ENCODE results near the gene MACROH2A1.

The MACROH2A1 gene

DNA sequence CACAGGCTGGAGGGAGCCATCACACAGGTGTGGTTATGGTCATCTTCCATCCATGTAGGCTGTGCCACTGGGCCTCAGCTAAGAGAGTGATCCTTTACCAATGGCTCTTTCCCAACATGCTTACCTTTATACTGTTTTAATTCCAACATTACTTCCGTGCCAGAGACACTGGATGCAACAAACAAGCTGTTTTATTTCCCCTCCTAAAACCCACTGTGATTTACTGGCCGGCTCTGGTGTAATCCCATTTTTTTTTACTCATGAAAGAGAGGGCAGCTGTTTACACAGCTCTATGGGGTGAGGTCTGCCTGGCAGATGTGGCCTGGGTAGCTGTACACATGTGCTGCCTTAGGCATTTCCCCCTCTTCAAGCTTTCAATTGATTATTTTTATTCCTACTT is 58.5 kb downstream of the MACROH2A1 start:
- no peak overlapping the region for H3K4me3 ChIP-seq (ENCODE audit: low read depth, low read length)

DNA sequence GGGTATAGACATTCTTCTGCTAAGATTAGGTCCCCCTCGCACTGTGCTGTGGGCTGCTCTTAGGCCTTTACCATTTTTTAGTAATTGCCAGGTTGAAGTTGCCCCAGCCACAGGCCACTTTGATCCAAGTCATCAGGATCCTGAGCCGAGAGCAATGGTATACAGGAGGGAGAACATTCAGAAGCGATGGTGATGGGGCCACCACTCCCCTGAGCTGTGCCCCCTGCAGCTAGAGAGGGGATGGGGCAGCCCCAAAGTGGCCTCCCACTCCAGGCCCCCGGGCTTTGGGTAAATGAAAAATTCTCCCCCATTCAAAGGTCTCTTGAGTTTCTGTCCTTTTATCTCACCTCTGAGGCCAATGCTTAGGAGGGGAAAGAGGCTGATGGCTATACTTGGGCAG is 59.4 kb downstream of the MACROH2A1 start:
- H3K4me3 ChIP-seq (ENCODE audit: low read depth, low read length) = no peak overlapping the region
- H3K36me3 ChIP-seq (ENCODE audit: control insufficient read depth, insufficient read depth, low read length) = peaks cover 80% of the 10 kb centered on the region

More for the DNA sequence above, 58.5 kb downstream of the MACROH2A1 start:
- Histone ChIP-seq H3K9ac (ENCODE audit: low read length) (no peak overlapping the region), H3K36me3 (ENCODE audit: control insufficient read depth, insufficient read depth, low read length) (peaks cover 82% of the 10 kb centered on the region), H3K9me3 (ENCODE audit: control insufficient read depth, insufficient read depth, low read depth, low read length) (no peaks in the 10 kb centered on the region), H3K27ac (ENCODE audit: low read depth, low read length) (no peak overlapping the region), H3K4me1 (ENCODE audit: control insufficient read depth, insufficient read depth, low read length) (no peaks in the 10 kb centered on the region), H3K27me3 (ENCODE audit: control insufficient read depth, insufficient read depth, low read length) (no peaks in the 10 kb centered on the region)

DNA sequence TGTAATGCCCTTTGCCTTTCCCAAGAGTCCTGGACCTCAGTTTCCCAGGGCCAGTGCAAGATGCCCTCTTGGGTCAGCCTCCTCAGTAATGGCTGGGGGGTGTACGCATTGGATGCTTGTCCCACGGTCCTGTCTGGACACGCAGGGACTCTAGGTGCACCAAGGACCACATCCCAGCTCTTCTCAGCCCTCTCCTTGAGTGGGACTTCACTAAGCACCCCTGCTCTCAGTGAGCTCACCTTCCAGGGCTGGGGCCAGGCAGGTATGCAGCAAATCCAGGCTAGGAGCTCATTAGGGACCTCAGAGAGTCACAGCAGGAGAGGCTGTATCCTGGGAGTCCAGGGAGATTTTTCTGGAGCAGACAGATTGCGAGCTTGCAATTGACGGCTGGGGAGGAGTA is 59.8 kb downstream of the MACROH2A1 start:
- Histone ChIP-seq H3K9me3 (ENCODE audit: control insufficient read depth, insufficient read depth, low read depth, low read length) (no peaks in the 10 kb centered on the region), H3K4me3 (ENCODE audit: low read depth, low read length) (no peak overlapping the region), H3K4me1 (ENCODE audit: control insufficient read depth, insufficient read depth, low read length) (no peaks in the 10 kb centered on the region), H3K27ac (ENCODE audit: low read depth, low read length) (no peak overlapping the region), H3K9ac (ENCODE audit: low read length) (no peak overlapping the region), H3K36me3 (ENCODE audit: control insufficient read depth, insufficient read depth, low read length) (peaks cover 77% of the 10 kb centered on the region), H3K27me3 (ENCODE audit: control insufficient read depth, insufficient read depth, low read length) (no peaks in the 10 kb centered on the region)

More for the DNA sequence above, 59.4 kb downstream of the MACROH2A1 start:
- Histone ChIP-seq H3K27me3 (ENCODE audit: control insufficient read depth, insufficient read depth, low read length) (no peaks in the 10 kb centered on the region), H3K4me1 (ENCODE audit: control insufficient read depth, insufficient read depth, low read length) (no peaks in the 10 kb centered on the region), H3K27ac (ENCODE audit: low read depth, low read length) (no peak overlapping the region), H3K9me3 (ENCODE audit: control insufficient read depth, insufficient read depth, low read depth, low read length) (no peaks in the 10 kb centered on the region), H3K9ac (ENCODE audit: low read length) (no peak overlapping the region)

DNA sequence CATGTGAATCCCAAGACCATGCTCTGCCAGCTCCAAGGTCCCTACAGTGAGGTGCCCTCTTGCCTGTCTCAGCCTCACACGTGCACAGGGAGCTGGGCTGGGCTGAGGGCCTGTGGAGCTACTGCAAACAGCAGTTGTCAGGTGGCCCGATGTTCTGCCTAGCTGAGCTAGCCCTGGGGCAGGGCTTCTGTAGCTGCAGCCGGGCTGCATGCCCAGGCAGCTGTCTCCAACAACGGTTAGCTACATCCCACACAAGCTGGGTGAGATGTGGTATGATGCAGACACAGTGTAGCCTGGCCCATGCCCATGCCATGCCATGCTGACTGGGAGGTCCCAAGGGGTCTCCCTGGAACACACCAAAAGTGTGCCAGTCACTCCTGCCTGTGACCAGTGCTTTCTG is 62.0 kb downstream of the MACROH2A1 start:
- no peak overlapping the region for H3K9ac ChIP-seq (ENCODE audit: low read length)
- peaks cover 58% of the 10 kb centered on the region for H3K36me3 ChIP-seq (ENCODE audit: control insufficient read depth, insufficient read depth, low read length)
- H3K4me1 ChIP-seq (ENCODE audit: control insufficient read depth, insufficient read depth, low read length) = no peaks in the 10 kb centered on the region
- H3K4me3 ChIP-seq (ENCODE audit: low read depth, low read length) = no peak overlapping the region
- H3K27me3 ChIP-seq (ENCODE audit: control insufficient read depth, insufficient read depth, low read length) = no peaks in the 10 kb centered on the region
- H3K9me3 ChIP-seq (ENCODE audit: control insufficient read depth, insufficient read depth, low read depth, low read length) = no peaks in the 10 kb centered on the region
- H3K27ac ChIP-seq (ENCODE audit: low read depth, low read length) = no peak overlapping the region

GRCh38 chr5:135335031-135335828 is 63.8 kb downstream of the MACROH2A1 start:
- H3K36me3 ChIP-seq (ENCODE audit: control insufficient read depth, insufficient read depth, low read length) = peaks cover 44% of the 10 kb centered on the region
- H3K27ac ChIP-seq (ENCODE audit: low read depth, low read length) = no peak overlapping the region
- no peak overlapping the region for H3K9ac ChIP-seq (ENCODE audit: low read length)

DNA sequence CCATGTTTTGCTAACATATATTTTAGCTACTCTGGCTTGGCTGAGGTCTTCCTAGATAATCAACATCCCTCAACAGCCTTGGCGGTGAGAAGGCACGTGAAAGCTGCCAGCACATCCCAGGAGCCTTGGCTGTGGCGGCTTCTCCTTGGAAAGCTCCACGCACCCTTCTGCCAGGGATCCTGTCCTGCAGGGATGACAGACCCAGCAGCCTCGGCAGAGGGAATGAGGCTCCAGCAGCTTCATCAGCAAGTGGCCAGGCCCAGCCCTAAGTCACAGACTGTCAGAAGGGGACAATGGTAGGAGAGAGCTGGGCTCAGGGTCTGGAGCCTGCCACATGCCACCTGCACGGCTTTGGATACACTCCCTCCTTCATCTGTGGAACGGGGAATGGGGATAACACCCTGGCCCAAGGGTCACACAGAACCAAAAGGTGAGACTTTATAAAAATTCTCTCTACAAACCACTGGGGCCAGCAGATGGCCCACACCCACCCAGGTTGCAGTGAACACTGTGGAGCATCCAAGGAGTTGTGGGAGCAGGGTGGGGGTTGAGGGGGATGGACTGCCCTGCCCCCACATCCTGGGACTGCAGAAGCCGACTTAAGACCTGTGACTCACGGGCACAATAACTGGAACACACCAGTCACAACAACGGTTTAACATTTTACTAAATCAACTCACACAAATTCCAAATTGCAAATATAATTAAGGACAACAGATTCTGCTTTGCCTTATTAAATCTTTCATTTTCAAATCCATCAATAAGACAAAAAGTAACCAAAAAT is 65.1 kb downstream of the MACROH2A1 start:
- no peaks in the 10 kb centered on the region for H3K9me3 ChIP-seq (ENCODE audit: control insufficient read depth, insufficient read depth, low read depth, low read length)
- no peaks in the 10 kb centered on the region for H3K27me3 ChIP-seq (ENCODE audit: control insufficient read depth, insufficient read depth, low read length)
- no peak overlapping the region for H3K4me3 ChIP-seq (ENCODE audit: low read depth, low read length)
- no peak overlapping the region for H3K27ac ChIP-seq (ENCODE audit: low read depth, low read length)
- H3K4me1 ChIP-seq (ENCODE audit: control insufficient read depth, insufficient read depth, low read length) = no peaks in the 10 kb centered on the region
- no peak overlapping the region for H3K9ac ChIP-seq (ENCODE audit: low read length)
- H3K36me3 ChIP-seq (ENCODE audit: control insufficient read depth, insufficient read depth, low read length) = peaks cover 33% of the 10 kb centered on the region

More at GRCh38 chr5:135335031-135335828, 63.8 kb downstream of the MACROH2A1 start:
- Histone ChIP-seq H3K4me1 (ENCODE audit: control insufficient read depth, insufficient read depth, low read length) (no peaks in the 10 kb centered on the region), H3K27me3 (ENCODE audit: control insufficient read depth, insufficient read depth, low read length) (no peaks in the 10 kb centered on the region), H3K4me3 (ENCODE audit: low read depth, low read length) (no peak overlapping the region), H3K9me3 (ENCODE audit: control insufficient read depth, insufficient read depth, low read depth, low read length) (no peaks in the 10 kb centered on the region)

DNA sequence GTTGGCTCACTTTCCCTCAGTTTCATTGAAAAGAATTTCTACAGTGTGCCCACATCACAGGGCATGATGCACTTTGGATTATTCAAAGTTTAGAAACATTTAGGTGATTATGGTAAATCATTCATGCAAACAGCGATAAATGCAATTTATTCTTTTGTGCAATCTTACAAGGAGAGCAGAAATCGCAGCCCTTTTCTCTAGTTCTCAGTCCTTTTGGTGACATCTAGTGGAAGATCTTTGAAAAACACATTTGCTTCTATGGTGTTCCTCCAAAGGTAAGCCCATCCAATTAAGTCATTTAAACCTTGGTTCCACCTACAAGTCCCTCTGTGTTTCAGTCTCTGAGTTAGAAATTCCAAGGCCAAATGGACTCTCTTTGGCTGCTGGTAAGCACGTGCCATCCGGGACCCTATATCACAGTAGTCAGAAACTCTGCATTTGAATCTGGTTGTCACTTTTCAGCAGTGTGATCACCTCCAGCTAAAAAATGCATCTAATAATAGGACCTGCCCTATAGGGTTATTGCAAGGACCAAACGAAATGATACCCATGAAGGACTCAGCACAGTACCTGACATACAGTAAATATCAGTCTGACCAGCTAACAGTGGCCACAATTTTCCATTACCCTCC is 66.4 kb downstream of the MACROH2A1 start:
- H3K36me3 ChIP-seq (ENCODE audit: control insufficient read depth, insufficient read depth, low read length) = peaks cover 24% of the 10 kb centered on the region; the same call in 1 of the 2 replicates
- no peak overlapping the region for H3K27ac ChIP-seq (ENCODE audit: low read depth, low read length)
- H3K9me3 ChIP-seq (ENCODE audit: control insufficient read depth, insufficient read depth, low read depth, low read length) = no peaks in the 10 kb centered on the region
- no peaks in the 10 kb centered on the region for H3K4me1 ChIP-seq (ENCODE audit: control insufficient read depth, insufficient read depth, low read length)
- H3K9ac ChIP-seq (ENCODE audit: low read length) = no peak overlapping the region
- H3K4me3 ChIP-seq (ENCODE audit: low read depth, low read length) = no peak overlapping the region
- no peaks in the 10 kb centered on the region for H3K27me3 ChIP-seq (ENCODE audit: control insufficient read depth, insufficient read depth, low read length)

DNA sequence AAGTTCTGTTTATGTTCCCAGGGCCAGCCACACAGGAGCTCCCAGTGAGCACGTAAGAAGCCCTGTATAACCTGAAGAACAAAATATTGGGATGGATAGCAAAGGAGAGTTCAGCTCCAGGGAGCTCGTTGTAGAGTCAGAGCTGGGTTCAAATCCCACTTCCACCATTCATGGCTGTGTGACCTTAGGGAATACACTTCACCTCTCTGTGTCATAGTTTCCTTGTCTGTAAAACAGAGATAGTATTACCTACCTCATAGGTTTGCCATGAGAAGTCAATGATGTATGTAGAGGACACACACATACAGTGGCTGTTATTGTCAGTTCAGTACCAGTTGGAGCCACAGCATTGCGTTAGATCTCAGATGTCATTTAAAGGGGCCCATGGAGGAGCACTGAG is 67.4 kb downstream of the MACROH2A1 start:
- Histone ChIP-seq H3K9me3 (ENCODE audit: control insufficient read depth, insufficient read depth, low read depth, low read length) (no peaks in the 10 kb centered on the region), H3K27me3 (ENCODE audit: control insufficient read depth, insufficient read depth, low read length) (no peaks in the 10 kb centered on the region), H3K36me3 (ENCODE audit: control insufficient read depth, insufficient read depth, low read length) (peaks cover 14% of the 10 kb centered on the region; the same call in 1 of the 2 replicates), H3K4me1 (ENCODE audit: control insufficient read depth, insufficient read depth, low read length) (no peaks in the 10 kb centered on the region), H3K27ac (ENCODE audit: low read depth, low read length) (no peak overlapping the region), H3K4me3 (ENCODE audit: low read depth, low read length) (no peak overlapping the region), H3K9ac (ENCODE audit: low read length) (no peak overlapping the region)

DNA sequence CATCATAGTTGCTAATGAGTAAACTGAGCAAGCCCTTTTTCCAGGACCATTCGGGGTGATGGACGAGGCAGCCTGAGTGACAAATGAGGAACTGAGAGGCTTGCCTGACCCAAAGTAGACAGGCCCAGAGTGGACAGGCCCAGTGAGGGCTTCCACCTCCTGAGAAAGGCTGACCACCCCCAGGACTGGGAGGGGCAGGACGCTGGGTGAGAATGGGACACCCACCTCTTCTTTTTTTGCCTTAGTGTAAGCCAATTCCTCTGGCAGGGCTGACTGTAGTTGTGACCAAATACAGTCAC is 68.3 kb downstream of the MACROH2A1 start:
- Histone ChIP-seq H3K4me3 (ENCODE audit: low read depth, low read length) (no peak overlapping the region), H3K9me3 (ENCODE audit: control insufficient read depth, insufficient read depth, low read depth, low read length) (no peaks in the 10 kb centered on the region), H3K36me3 (ENCODE audit: control insufficient read depth, insufficient read depth, low read length) (peaks cover 6% of the 10 kb centered on the region; the same call in 1 of the 2 replicates), H3K27me3 (ENCODE audit: control insufficient read depth, insufficient read depth, low read length) (no peaks in the 10 kb centered on the region), H3K9ac (ENCODE audit: low read length) (no peak overlapping the region), H3K27ac (ENCODE audit: low read depth, low read length) (no peak overlapping the region), H3K4me1 (ENCODE audit: control insufficient read depth, insufficient read depth, low read length) (no peaks in the 10 kb centered on the region)

- Histone ChIP-seq H3K9ac (ENCODE audit: low read length) (no peak overlapping the region), H3K4me1 (ENCODE audit: control insufficient read depth, insufficient read depth, low read length) (no peaks in the 10 kb centered on the region), H3K27me3 (ENCODE audit: control insufficient read depth, insufficient read depth, low read length) (no peaks in the 10 kb centered on the region), H3K9me3 (ENCODE audit: control insufficient read depth, insufficient read depth, low read depth, low read length) (no peaks in the 10 kb centered on the region), H3K36me3 (ENCODE audit: control insufficient read depth, insufficient read depth, low read length) (peaks cover 3% of the 10 kb centered on the region; the same call in 1 of the 2 replicates), H3K4me3 (ENCODE audit: low read depth, low read length) (no peak overlapping the region), H3K27ac (ENCODE audit: low read depth, low read length) (no peak overlapping the region)
Measured at GRCh38 chr5:135329913-135330797, 68.9 kb downstream of the MACROH2A1 start.

Data from HUES6 (cell line).